ENCODE results near the gene KAT7.

DNA sequence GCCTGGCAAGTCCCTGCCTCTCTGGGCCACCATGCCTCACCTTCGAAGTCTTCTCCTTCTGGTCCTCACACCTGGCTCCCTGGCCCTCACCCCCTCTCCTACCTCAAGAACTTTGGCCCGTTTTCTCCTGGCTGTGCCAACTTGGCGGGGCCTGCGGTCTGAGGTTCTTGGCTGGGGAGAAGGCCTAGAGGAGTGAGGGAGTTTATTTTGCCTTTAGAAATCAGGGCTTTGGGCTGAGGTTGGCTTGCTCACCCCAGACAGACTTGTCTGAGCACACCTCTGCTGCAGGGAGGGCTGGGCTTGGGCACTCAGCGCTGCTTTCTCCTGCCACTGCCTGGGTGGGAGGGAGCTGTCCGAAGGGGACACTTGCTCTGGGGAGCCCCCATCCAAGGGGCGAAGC, 82.7 kb downstream of the KAT7 start:
- TF ChIP-seq, protein P1, sequence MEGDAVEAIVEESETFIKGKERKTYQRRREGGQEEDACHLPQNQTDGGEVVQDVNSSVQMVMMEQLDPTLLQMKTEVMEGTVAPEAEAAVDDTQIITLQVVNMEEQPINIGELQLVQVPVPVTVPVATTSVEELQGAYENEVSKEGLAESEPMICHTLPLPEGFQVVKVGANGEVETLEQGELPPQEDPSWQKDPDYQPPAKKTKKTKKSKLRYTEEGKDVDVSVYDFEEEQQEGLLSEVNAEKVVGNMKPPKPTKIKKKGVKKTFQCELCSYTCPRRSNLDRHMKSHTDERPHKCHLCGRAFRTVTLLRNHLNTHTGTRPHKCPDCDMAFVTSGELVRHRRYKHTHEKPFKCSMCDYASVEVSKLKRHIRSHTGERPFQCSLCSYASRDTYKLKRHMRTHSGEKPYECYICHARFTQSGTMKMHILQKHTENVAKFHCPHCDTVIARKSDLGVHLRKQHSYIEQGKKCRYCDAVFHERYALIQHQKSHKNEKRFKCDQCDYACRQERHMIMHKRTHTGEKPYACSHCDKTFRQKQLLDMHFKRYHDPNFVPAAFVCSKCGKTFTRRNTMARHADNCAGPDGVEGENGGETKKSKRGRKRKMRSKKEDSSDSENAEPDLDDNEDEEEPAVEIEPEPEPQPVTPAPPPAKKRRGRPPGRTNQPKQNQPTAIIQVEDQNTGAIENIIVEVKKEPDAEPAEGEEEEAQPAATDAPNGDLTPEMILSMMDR (IDR thresholded peaks at IDR 0.05), result no peak
- no peak for TF ChIP-seq POLR2A (IDR thresholded peaks at IDR 0.05)
